Bronchial epithelial cell (primary cell): Measurements from ENCODE around the gene SS18. TPM values are rescaled to one million over a fixed set of nuclear protein-coding genes. Genes with fewer than 3 reads are reported as not detected.

Experiments
- DNase-seq: peaks from one replicate; pipeline ENCODE4 v3.0.0-alpha.2; 2010; ENCODE audit warnings: low read depth
- FAIRE-seq: peaks from 2 replicates; lab custom pipeline; 2011; peaks lifted over from hg19 to GRCh38; lab: Jason Lieb, UNC
- H3K27me3 ChIP-seq: 2 replicates; pipeline ENCODE4 v1.5.1; 2011; ENCODE audit warnings: low read length; ENCODE audit not compliant: control insufficient read depth, insufficient read depth
- H3K36me3 ChIP-seq: 2 replicates; pipeline ENCODE4 v1.5.1; 2011; ENCODE audit warnings: low read length; ENCODE audit not compliant: control insufficient read depth, insufficient read depth
- H3K4me3 ChIP-seq: 2 replicates; pipeline ENCODE4 v1.5.1; 2011; ENCODE audit warnings: mild to moderate bottlenecking, low read depth, low read length, control low read depth
- CTCF ChIP-seq: IDR thresholded peaks from 2 replicates; pipeline ENCODE4 v1.5.1; 2011; ENCODE audit warnings: mild to moderate bottlenecking, moderate library complexity, low read length, control low read depth, inconsistent platforms; ENCODE audit not compliant: insufficient read depth, severe bottlenecking
- total RNA-seq: library from RNA; depleted of rRNA; stranded (reverse); fragments of >200 nt; gene quantifications from 2 replicates; pipeline ENCODE4 v1.2.1, GENCODE V29; 2014

The SS18 gene
- total RNA-seq, 1 donor from 2014 or later: 128 TPM

GRCh38 chr18:26005950-26006349 is 84.5 kb downstream of the SS18 start:
- no peak overlapping the region for H3K4me3 ChIP-seq
- no peak for FAIRE-seq

DNA sequence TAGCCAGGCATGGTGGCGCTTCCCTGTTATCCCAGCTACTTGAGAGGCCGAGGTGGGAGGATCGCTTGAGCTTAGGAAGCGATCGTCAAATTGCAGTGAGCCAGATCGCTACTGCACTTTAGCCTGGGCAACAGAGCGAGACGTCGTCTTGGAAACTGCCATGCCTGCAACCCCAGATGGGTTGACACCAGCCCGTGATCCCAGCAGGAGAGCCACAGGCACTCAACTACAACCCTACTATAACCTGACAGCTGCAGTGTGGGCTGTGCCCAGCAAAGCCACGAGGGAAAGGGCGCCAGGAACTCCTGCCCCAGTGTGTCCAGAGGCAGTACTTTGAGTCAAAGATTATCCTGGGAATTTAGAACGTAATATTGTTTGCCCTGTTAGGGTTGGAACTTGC is 85.6 kb downstream of the SS18 start:
- TF ChIP-seq CTCF: no peak
- H3K4me3 ChIP-seq: no peak overlapping the region
- FAIRE-seq: no peak
- no peaks in the 10 kb centered on the region for H3K36me3 ChIP-seq
- no peak for DNase-seq
- H3K27me3 ChIP-seq: no peaks in the 10 kb centered on the region

More at GRCh38 chr18:26005950-26006349, 84.5 kb downstream of the SS18 start:
- TF ChIP-seq CTCF: no peak
- DNase-seq: no peak
- no peaks in the 10 kb centered on the region for H3K27me3 ChIP-seq
- no peaks in the 10 kb centered on the region for H3K36me3 ChIP-seq

GRCh38 chr18:26003817-26004216 is 86.6 kb downstream of the SS18 start:
- Histone ChIP-seq H3K36me3 (no peaks in the 10 kb centered on the region), H3K27me3 (no peaks in the 10 kb centered on the region), H3K4me3 (no peak overlapping the region)
- FAIRE-seq: no peak
- no peak for TF ChIP-seq CTCF
- no peak for DNase-seq

GRCh38 chr18:26003356-26003755 is 87.1 kb downstream of the SS18 start:
- TF ChIP-seq CTCF: no peak
- FAIRE-seq (no peak), DNase-seq (peak; percentile 21)

GRCh38 chr18:26002375-26002910 is 88.0 kb downstream of the SS18 start:
- Histone ChIP-seq H3K4me3 (no peak overlapping the region), H3K27me3 (no peaks in the 10 kb centered on the region), H3K36me3 (no peaks in the 10 kb centered on the region)
- DNase-seq (no peak), FAIRE-seq (no peak)
- no peak for TF ChIP-seq CTCF

More at GRCh38 chr18:26003356-26003755, 87.1 kb downstream of the SS18 start:
- H3K36me3 ChIP-seq: no peaks in the 10 kb centered on the region
- no peaks in the 10 kb centered on the region for H3K27me3 ChIP-seq
- H3K4me3 ChIP-seq: no peak overlapping the region

DNA sequence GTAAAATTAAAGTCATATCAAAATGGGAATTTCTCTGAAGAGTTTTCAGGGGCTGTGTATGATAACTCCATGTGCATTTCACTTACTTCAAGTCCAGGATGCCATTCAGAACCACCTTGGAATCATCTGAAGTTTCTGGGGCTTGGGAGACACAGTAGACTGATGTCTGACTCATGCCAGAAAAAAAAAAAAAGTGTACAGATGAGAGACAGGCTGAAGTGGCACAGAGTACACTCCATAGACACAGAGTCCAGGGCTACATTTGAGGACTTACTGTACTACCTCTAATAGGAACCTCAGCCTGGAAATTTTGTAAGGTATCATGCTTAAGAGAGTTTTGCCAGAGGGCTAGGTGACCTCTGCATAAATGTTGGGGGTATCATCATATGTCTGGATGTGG is 92.0 kb downstream of the SS18 start:
- FAIRE-seq (no peak), DNase-seq (peak; percentile 17)
- H3K27me3 ChIP-seq: no peaks in the 10 kb centered on the region
- no peak overlapping the region for H3K4me3 ChIP-seq
- H3K36me3 ChIP-seq: no peaks in the 10 kb centered on the region
- TF ChIP-seq CTCF: no peak
